GM19351 (cell line): ENCODE measurements around the gene PCSK5.
"Not testable (repeated sequence)": the region's sequence is repeated elsewhere in the genome, so short reads cannot be mapped to it uniquely, and the experiment has no call there.

Experiments used
- ATAC-seq: cut with Tn5 transposase; IDR thresholded peaks from one replicate; pipeline ENCODE4 v1.9.1; 2021; ENCODE audit warnings: mild to moderate bottlenecking, moderate library complexity; ENCODE audit not compliant: unreplicated experiment

The PCSK5 gene

DNA sequence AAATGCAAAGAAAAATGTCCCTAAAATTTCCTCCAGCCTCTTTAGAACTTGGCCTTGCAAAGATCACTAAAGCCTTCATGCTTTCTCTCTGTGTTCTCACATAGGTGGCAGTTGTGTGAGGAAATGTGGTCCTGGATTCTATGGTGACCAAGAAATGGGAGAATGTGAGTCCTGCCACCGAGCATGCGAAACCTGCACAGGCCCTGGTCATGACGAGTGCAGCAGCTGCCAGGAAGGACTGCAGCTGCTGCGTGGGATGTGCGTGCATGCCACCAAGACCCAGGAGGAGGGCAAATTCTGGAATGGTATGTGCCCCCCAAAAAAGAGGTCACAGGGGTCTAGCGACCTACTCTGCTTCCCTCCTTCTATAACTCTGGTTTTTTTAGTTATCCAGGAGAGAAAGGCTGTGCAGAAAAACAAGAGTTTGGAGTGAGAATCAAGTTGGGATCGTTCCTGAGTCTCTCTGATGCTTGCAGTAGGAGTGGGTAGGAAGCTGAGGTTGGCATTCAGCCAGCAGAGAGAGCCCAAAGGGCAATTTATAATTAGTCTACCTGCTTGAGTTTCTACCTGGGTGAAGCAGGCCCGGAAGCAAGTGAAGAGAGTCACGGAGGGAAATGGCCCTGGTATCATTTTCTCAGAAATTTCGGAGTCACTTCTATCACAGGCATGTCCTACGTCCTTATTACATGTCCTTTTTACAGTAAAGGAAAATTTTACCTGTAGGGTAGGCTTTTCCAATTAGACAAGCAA is 406.3 kb downstream of the PCSK5 start:
- ATAC-seq = no peak

DNA sequence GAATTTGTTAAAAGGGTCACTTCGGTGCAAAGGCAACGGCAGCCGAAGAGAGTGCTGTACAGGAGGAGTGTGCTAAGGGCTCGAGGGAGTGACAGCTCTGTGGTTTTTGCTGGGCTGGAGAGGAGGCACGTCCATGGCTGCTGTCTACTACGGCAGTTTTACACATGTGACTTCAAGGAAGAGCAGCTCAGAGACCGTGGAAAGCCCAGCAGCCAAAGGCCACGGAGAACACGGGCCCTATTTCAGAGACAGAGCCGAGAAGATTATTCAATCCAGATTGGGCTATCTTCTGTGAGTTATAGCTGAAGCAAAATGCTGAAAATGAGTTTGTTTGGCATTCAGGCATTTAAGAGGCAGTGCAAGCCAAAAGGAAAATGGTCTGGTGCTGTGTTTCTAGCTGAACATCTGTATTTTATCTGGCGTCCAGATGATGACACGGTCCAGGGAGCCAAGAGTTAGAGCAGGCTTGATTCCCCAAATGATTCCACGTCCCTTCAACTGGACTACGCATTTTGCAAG is 407.3 kb downstream of the PCSK5 start:
- no peak for ATAC-seq

DNA sequence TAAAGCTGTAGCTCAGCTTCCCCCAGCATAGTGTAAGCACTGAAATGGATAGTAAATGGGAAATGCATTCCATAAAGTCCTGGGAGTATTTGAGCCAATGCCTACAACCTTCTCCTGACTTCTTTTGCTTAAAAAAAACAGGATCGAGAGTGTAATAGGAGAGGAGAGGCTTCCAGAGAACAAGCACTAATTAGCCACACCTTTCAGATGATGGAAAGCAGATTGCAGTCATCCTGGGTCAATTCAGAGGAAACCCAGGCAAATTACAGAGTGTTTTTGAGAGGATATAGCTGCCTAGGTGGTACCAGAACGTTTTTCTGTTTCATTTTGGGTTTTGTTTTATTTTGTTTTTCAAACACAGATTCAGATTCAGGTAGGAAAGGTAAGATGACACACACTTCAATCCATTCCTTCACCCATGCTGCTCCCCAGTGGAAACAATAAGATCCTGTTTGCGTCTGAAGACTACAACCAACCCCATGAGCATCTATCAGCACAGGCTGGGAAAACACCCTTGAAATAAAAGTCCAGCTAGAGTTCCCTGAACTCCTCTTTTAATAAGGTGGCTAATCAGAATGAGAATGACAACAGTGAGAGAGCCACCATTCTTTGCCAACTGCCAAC is 408.2 kb downstream of the PCSK5 start:
- no peak for ATAC-seq

DNA sequence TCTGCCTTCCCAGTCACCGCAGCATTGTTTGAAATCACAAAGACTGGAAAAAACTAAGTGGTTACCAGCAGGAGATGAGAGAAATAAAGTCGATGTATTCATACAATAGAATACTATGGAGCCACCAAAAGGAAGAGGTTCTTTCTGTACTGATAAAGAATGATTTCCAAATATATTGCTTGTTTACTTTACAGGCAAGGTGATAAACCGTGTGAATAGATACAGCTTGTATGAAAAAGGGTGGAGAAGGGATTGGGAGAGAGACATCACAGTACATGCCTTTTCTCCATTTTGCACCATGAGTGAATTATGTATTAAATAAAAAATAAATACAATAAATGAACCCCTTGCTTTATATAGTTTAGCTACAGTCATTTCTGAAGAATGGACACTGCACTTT is 412.1 kb downstream of the PCSK5 start:
- peak; percentile 7 for ATAC-seq

DNA sequence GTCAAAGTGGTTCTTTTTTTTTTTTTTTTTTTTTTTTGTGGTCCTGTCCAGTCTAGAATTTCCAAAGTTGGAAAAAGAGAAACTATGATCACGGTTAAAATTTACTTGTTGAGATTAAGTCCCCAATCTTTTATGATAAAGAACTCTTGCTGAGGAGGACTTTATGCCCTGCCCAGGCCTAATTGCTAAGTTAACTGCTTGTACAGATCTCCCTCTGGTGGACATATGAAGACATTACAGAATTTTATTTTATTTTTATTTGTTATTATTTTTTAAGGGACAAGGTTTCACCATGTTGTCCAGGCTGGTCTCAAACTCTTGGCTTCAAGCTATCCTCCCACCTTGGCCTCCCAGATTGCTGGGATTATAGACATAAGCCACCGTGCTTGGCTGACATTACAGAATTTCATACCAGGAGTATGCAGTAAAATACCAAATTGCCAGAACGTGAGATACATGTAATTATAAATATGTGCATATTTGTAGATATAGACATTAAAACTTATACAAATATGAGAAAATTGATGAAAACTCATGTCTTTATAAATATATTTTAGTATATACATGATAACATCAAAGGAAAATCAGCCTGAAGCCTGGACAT is 412.6 kb downstream of the PCSK5 start:
- peak; percentile 83 for ATAC-seq

DNA sequence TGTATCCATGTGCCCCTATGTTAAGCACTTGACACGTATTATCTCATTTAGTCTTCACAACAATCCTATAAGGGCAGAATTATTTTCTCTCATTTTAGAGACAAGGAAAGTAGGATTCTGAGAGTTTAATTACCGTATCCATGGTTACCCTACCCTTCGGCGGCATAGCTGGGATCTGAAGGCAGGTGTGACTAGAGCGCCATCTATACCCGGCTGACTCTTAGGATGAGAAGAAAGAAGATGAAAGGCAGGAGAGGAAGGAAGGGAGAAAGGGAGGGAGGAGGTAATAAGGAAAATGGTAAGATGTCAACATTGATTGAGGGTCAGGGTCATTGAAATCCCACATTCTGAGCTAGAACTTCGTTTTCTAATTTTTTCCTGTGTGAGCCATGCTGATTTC is 416.6 kb downstream of the PCSK5 start:
- not testable (repeated sequence) for ATAC-seq

DNA sequence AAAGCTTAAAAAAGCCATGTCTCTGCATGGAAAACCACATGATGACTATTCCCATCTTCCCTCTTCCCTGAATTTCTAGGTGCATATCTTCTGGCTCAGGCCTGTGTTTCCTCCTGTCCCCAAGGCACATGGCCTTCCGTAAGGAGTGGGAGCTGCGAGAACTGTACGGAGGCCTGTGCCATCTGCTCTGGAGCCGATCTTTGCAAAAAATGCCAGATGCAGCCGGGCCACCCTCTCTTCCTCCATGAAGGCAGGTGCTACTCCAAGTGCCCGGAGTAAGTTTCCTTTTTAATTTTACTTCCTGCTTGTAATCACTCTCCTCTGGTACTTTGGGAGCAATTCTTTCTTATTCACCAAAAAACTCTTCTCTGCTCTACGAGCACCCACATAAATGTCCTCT is 420.1 kb downstream of the PCSK5 start:
- ATAC-seq = no peak

DNA sequence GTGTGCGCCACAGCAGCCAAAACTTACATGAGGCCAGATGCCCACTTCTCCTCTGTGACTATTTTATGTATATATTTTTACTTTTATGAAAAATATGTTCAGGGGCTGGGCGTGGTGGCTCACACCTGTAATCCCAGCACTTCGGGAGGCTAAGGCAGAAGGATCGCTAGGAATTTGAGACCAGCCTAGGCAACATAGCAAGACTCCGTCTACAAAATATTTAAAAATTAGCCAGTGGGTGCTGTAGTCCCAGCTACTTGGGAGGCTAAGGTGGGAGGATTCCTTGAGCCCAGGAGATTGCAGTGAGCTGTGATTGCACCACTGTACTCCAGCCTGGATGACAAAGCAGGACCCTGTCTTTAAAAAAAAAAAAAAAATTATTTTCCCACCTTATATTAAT is 420.5 kb downstream of the PCSK5 start:
- ATAC-seq = no peak

DNA sequence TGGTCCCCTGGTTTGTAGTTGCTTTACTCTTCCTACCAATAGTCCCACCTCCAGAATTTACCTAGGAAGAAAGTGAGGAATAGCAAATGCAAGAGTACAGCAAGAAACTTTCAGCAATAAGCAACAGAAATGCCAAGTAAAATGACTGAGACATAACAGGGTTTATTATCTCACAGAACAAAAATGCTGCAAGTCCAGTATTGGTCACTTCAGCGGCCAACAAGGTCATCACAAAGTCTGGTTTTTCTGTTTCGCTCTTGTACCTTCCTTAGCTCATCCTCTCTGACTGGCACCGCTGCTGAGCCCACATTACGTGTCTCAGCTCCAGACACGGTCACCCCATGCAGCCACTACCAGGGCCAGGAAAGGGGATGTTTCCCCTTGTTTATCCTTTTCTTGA is 421.1 kb downstream of the PCSK5 start:
- ATAC-seq = no peak

DNA sequence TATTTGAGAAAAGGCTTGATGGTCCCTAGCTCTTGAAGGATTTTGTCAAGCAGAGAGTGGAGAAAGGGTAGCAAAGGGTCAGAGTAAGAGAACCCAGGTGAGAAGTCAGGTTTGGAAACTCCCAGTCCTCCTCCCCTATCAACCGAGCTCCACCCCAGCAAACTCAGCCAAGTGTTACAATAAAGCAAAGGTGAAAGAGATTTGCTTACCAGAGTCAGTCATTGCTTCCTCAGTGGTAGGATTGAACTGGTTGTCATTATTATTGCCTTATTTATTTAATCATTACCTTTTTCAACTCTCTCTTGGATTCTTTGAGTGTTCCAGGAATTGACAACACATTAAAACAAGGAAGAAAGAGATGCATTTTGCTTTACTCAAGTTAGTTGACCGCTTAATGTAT is 423.3 kb downstream of the PCSK5 start:
- no peak for ATAC-seq

DNA sequence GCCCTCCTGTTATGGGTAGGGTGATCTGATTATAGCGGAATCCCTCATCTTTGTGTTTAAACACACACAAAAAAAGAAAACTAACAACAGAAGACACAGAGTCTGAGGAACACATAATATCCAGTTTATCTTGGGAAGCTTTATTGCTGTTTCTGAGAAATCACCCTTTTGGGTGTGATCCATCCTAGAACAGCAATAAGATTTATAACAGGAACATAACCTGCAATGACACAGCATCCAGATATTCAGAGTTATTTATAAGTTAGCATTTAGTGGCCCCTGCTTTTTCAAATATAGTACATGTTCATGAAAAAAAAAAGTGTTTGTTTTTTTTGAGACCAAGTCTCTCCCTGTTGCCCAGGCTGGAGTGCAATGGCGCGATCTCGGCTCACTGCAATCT is 423.8 kb downstream of the PCSK5 start:
- no peak for ATAC-seq

DNA sequence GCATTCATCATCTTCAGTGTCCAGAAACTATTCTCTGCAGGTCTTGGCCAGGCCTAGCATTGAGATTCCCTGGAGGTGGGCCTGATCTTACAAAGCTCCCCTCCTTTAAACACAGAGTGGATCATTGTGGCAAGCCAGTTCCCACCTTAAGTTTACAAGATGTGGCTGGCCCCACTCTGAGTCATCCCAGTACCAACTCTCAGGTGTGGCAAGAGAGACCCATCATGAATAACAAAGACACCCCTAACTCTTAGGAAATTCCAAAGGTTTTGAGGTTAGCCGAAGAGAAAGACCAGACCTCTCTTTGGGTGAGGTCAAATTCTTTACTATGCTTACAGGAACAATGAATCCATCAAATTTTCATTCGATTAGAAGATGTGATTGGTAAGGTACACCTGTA is 425.6 kb downstream of the PCSK5 start:
- ATAC-seq = no peak

DNA sequence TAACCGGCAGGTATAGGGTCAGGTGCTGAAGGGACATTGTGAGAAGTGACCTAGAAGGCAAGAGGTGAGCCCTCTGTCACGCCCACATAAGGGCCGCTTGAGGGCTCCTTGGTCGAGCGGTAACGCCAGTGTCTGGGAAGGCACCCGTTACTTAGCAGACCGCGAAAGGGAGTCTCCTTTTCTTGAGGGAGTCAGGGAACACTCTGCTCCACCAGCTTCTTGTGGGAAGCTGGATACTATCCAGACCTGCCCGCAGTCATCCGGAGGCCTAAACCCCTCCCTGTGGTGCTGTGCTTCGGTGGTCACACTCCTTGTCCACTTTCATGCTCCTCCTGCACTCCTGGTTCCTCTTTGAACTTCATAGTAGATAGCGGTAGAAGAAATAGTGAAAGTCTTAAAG is 429.0 kb downstream of the PCSK5 start:
- ATAC-seq = not testable (repeated sequence)

DNA sequence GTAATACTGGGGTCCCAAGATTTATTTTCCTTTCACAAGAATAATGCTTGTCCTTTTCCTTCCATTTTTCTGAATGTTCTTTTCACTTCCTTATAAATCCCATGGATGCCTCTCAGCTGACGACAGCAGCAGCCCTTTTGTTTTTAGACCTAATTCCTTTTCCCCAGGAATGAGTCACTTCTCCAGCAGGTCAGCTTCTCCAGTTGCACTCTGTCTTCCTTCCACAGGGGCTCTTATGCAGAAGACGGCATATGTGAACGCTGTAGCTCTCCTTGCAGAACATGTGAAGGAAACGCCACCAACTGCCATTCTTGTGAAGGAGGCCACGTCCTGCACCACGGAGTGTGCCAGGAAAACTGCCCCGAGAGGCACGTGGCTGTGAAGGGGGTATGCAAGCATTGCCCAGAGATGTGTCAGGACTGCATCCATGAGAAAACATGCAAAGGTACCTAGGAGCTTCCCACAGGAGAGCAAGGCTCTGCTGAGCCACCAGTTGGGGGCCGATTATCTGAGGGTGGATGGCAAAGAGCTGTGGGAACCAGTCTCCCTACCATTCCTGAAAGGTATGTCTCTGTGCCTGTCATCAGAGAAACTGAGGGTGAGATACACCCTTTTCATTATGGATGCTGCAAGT is 430.8 kb downstream of the PCSK5 start:
- no peak for ATAC-seq

DNA sequence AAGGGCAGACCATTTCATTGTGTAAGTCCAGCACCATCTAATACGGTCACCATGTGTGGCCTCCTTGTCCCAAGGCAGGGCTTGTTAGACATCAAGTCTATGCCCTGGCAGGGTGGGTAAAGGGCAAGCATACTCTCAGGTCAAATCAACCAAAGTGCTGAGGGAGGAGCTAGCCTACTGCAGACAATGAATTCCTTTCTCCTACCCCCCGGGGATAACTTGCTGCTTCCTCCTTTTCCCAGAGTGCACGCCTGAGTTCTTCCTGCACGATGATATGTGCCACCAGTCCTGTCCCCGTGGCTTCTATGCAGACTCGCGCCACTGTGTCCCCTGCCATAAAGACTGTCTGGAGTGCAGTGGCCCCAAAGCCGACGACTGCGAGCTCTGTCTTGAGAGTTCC is 432.3 kb downstream of the PCSK5 start:
- ATAC-seq = no peak

DNA sequence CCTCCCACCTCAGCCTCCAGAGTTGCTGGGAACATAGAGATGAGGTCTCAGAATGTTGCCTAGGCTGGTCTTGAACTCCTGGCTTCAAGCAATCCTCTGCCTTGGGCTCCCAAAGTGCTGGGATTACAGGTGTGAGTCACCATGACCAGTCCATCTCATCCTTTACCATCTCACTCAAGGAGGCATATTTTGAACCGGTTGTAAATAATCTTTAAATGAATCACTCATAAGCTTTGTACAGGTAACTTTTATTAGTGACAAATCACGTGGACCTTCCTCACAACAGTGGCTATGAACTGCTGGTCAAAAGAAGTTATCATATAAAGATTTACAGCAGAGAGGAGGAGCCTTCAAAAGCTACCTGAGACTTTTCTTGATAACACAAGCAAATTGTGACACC is 433.0 kb downstream of the PCSK5 start:
- no peak for ATAC-seq

DNA sequence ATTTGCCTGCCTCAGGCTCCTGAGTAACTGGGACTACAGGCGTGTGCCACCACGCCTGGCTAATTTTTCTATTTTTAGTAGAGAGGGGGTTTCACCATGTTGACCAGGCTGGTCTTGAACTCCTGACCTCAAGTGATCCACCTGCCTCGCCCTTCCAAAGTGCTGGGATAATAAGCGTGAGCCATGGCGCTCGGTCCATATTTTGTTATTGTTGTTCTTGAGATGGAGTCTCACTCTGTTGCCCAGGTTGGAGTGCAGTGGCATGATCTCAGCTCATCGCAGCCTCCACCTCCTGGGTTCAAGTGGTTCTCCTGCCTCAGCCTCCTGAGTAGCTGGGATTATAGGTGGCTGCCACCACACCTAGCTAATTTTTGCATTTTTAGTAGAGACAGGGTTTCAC is 433.6 kb downstream of the PCSK5 start:
- not testable (repeated sequence) for ATAC-seq

DNA sequence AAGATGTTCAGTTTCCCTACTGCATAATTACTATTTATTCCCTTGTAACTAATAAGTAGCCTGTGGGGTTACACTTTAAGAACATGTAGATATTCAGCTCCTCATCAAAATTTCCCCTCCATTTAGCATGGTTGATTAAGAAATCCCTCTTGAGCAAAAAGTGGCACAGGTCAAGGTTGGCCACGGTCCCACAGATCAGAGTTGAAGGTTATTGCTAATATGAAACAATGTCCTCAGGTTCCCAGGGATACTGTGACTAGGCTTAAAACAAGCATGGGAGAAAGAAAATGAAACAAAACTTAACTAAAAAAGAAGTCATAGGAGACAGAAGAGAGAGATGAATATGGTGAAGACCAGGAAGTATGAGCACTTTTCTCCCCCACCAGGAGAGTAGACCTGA is 439.6 kb downstream of the PCSK5 start:
- ATAC-seq = no peak

DNA sequence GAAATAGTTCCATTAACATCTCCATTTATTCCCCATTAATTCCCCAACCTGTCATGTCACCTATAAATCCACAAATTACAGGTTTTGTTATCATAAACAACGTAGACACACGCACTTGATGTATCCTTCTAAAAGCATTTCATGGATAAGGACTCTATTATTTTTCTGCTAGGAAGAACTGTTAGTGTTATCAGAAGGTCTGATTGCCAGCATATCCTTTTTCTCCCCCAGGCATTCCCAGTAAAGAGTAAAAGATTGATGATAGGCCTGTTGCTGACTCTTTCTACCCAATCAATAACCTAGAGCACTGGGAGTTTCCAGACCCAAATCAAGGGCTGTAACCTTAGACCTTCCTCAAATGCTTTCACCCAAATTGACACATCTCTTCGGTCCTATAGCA is 442.9 kb downstream of the PCSK5 start:
- ATAC-seq = no peak

DNA sequence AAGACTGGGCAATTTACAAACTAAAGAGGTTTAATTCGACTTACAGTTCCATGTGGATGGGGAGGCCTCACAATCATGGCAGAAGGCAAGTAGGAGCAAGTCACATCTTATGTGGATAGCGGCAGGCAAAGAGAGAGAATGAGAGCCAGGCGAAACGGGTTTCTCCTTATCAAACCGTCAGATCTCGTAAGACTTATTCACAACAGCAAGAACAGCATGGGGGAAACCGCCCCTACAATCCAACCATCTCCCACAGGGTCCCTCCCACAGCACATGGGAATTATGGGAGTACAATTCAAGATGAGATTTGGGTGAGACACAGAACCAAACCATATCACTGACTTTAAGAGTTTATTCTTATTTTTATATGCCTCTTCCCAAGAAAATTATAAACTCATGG is 443.5 kb downstream of the PCSK5 start:
- no peak for ATAC-seq

DNA sequence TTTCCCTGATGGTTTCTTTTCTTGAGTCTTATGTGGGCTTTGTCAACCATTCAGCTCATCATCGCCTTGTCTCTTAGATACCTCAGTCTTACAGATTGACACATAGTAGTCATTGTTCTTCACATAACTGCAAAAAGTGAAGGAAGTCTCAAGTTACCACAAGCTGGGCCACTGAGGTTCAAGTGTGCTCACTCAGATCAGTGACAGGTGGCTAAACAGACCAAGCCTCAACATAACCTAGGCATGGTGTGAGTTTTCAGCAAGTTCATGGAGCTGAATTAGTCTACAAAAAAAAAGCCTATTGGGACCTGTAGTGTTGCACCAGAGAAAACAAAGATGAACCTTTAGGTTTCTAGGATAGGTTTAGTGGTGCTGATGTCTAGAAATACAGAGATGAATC is 445.6 kb downstream of the PCSK5 start:
- ATAC-seq = no peak

DNA sequence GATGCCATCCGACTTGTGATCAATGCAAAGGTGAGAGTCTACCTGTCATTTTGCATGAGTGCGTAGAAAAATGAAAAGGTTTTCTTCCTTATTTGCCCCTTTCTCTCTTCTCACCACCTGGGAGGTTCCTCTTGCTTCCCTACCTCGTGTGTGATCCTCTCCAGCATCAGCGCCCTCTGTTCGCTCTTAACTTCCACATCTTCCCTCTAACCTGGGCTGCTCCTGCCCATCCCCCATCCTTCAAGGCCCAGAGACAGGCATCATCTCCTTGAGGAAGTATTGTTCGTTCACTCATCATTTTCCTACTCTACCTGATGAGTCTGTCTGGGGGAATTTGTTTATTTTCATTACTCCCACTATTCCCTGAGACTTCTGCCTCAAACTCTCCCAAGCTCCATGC is 447.9 kb downstream of the PCSK5 start:
- no peak for ATAC-seq
